Measurements from ENCODE around the gene EPSTI1. TPM values are rescaled to one million over a fixed set of nuclear protein-coding genes. Genes with fewer than 3 reads are reported as not detected.

The EPSTI1 gene
- total RNA-seq, 3 donors from 2014 or later (not counting 1 experiment from before 2014, with no cell fraction given) = 23.4 to 57.4 (median 34.4) TPM

DNA sequence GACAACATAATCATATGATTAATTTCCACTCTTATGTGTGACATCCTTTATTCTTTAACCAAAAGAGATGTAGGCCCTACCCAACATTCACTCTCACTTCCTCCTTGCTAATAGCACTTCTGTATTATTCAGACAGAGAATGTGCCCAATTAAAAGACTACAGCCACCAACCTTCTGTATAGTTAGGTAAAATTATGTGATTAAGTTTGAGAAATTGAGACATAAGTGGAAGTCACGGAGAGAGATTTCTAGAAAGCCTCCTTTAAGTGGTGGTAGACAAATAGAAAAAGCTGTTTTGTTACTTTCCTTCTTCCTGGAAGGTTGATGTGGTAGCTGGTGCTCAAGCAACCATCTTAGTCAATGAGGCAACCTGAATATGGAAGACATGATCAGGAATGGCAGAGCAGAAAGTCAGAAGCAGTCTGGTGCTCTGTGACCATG is 14.8 kb downstream of the EPSTI1 start:
- peak in 1 of 3 donors; percentile 38 for ATAC-seq
- H3K9me3 Mint-ChIP-seq = no peaks in the 10 kb centered on the region
- intact Hi-C loops (cut with micrococcal nuclease) = no loop called here

DNA sequence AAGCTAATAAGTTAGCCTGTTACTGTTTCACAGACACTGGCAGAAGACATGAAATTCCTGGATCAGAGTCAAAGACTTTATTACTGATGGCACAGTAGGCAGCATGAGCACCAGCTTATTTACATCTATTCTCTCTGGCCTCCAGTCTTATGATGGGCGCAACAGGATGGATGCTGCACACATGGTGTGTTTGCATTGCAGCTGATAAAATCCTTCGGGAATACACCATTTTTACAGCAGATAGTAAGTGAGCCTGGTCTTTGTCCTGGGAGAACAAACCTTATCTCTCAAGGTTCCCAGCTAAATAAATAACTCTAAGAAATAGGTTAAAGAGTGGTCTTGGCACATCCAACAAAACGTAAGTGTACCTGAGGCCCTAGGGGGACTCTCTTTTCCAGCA is 16.0 kb downstream of the EPSTI1 start:
- H3K36me3 ChIP-seq (ENCODE audit: control insufficient read depth, insufficient read depth, low read length) = peaks cover 4% of the 10 kb centered on the region
- Mint-ChIP-seq H3K4me1 (peaks cover 10 to 32% of the 10 kb centered on the region in 2 donors), H3K36me3 (no peaks in the 10 kb centered on the region), H3K27ac (peak overlapping the region in 1 of 2 donors; percentile 59), H3K27me3 (ENCODE audit: low read depth in 2 of 2) (no peaks in the 10 kb centered on the region), H3K9me3 (no peaks in the 10 kb centered on the region), H3K4me3 (no peak overlapping the region)
- H3K27me3 ChIP-seq (ENCODE audit: control insufficient read depth, insufficient read depth, low read length) = no peaks in the 10 kb centered on the region
- peaks cover 3% of the 10 kb centered on the region for H3K9me3 ChIP-seq (ENCODE audit: control insufficient read depth, insufficient read depth, low read length)
- no peak for DNase-seq
- TF ChIP-seq, protein P1, sequence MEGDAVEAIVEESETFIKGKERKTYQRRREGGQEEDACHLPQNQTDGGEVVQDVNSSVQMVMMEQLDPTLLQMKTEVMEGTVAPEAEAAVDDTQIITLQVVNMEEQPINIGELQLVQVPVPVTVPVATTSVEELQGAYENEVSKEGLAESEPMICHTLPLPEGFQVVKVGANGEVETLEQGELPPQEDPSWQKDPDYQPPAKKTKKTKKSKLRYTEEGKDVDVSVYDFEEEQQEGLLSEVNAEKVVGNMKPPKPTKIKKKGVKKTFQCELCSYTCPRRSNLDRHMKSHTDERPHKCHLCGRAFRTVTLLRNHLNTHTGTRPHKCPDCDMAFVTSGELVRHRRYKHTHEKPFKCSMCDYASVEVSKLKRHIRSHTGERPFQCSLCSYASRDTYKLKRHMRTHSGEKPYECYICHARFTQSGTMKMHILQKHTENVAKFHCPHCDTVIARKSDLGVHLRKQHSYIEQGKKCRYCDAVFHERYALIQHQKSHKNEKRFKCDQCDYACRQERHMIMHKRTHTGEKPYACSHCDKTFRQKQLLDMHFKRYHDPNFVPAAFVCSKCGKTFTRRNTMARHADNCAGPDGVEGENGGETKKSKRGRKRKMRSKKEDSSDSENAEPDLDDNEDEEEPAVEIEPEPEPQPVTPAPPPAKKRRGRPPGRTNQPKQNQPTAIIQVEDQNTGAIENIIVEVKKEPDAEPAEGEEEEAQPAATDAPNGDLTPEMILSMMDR (IDR thresholded peaks at IDR 0.05) = no peak
- H3K27ac ChIP-seq (ENCODE audit: low read length) = no peak overlapping the region
- no peak overlapping the region for H3K4me3 ChIP-seq (ENCODE audit: low read length)
- intact Hi-C loops (cut with micrococcal nuclease) = no loop called here
- H3K4me1 ChIP-seq (ENCODE audit: control insufficient read depth, insufficient read depth, low read length) = peaks cover 2% of the 10 kb centered on the region
- 96% methylated on average over 2 of the region's 3 CpGs for WGBS (ENCODE audit: insufficient coverage)
- no peak for ATAC-seq

More for the DNA sequence above, 14.8 kb downstream of the EPSTI1 start:
- WGBS (ENCODE audit: insufficient coverage) = 82% methylated on average over 1 of the region's 1 CpG
- Mint-ChIP-seq H3K4me3 (no peak overlapping the region), H3K27me3 (ENCODE audit: low read depth in 2 of 2) (no peaks in the 10 kb centered on the region), H3K36me3 (no peaks in the 10 kb centered on the region), H3K27ac (peak overlapping the region in 1 of 2 donors; percentile 56), H3K4me1 (peaks cover 15 to 28% of the 10 kb centered on the region in 2 donors)
- Histone ChIP-seq H3K9me3 (ENCODE audit: control insufficient read depth, insufficient read depth, low read length) (peaks cover 3% of the 10 kb centered on the region), H3K4me1 (ENCODE audit: control insufficient read depth, insufficient read depth, low read length) (no peaks in the 10 kb centered on the region), H3K27me3 (ENCODE audit: control insufficient read depth, insufficient read depth, low read length) (no peaks in the 10 kb centered on the region), H3K36me3 (ENCODE audit: control insufficient read depth, insufficient read depth, low read length) (peaks cover 4% of the 10 kb centered on the region), H3K4me3 (ENCODE audit: low read length) (no peak overlapping the region), H3K27ac (ENCODE audit: low read length) (no peak overlapping the region)
- no peak for DNase-seq
- TF ChIP-seq, protein P1 (IDR thresholded peaks at IDR 0.05) = no peak

DNA sequence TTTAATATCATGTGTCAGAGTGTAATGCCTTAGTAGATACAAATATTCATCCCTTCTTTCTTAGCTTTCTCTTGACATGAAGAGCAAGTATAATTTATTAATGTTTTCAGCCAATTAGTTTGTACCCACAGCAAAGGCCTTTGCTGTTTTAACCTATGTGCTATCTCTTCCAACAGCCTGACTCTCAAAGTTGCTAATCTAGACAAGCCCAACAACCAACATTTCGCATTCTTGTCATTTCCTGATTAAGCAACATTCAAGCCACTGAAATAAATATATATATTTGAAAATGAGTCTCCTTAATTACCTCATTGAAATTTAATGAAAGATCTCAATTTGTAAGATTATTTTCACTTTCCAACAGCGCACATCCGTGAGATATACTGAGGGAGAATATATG is 18.5 kb downstream of the EPSTI1 start:
- H3K4me3 ChIP-seq (ENCODE audit: low read length) = no peak overlapping the region
- H3K27ac Mint-ChIP-seq = peak overlapping the region in 1 of 2 donors; percentile 41
- DNase-seq = no peak
- H3K27me3 ChIP-seq (ENCODE audit: control insufficient read depth, insufficient read depth, low read length) = no peaks in the 10 kb centered on the region
- no peaks in the 10 kb centered on the region for H3K36me3 Mint-ChIP-seq
- H3K9me3 Mint-ChIP-seq = no peaks in the 10 kb centered on the region
- peaks cover 12% of the 10 kb centered on the region for H3K4me1 ChIP-seq (ENCODE audit: control insufficient read depth, insufficient read depth, low read length)
- H3K9me3 ChIP-seq (ENCODE audit: control insufficient read depth, insufficient read depth, low read length) = peaks cover 3% of the 10 kb centered on the region
- no peak overlapping the region for H3K4me3 Mint-ChIP-seq
- no peak for ATAC-seq
- no peak overlapping the region for H3K27ac ChIP-seq (ENCODE audit: low read length)
- intact Hi-C loops (cut with micrococcal nuclease) = loop anchor here (5.0 kb wide), 2 partner anchors 114 to 899 kb away; no protein-coding TSS in a partner anchor
- TF ChIP-seq, protein P1 (IDR thresholded peaks at IDR 0.05) = no peak
- H3K4me1 Mint-ChIP-seq = peaks cover 27 to 44% of the 10 kb centered on the region in 2 donors
- H3K36me3 ChIP-seq (ENCODE audit: control insufficient read depth, insufficient read depth, low read length) = peaks cover 5% of the 10 kb centered on the region
- no peaks in the 10 kb centered on the region for H3K27me3 Mint-ChIP-seq (ENCODE audit: low read depth in 2 of 2)
- no CpG with 5 or more reads among the region's 3 CpGs for WGBS (ENCODE audit: insufficient coverage)

Measured in natural killer cell (primary cell).